ENCODE results near the gene MBD2.

Gene MBD2

DNA sequence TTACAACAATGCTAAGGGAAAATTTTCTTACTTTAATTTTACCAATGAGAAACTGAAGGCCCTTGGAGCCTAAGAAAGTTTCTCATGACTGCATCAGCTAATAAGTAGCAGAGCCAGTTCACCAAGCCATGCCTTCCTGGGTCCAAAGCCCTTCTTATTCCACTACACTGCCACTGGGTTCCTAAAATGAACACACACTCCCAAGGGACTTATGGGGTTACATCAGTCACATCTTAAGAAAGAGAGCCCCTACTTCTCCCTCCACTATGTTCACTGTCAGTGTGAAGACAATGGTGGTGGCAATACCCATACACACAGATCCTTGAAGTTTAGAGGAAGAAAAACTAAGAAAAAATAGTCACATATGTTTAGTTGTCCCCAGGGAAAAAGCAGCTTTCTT is 20.6 kb downstream of the MBD2 start:
- DNase-seq (ENCODE audit: low read depth in 2 of 3, low spot score in 1 of 3), result no peak

DNA sequence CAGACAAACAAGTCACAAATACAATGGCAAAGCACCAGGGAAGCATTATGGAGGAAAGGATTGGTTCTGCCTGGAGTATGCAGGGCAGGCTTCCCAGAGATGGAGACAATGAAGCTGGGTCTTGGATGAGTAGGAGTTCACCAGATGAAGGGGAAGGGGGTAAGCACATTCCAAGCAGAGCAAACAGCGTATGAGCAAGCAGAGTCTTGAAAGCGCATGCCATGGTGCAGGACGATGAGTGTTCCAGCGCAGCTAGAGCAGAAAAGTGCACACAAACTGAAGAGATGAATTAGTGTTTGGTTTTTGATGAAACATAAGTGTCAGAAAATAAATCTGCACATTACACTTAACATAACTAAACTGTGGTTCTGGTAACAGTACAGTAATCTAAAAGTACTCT is 21.6 kb downstream of the MBD2 start:
- DNase-seq (ENCODE audit: low read depth in 2 of 3, low spot score in 1 of 3), result no peak

DNA sequence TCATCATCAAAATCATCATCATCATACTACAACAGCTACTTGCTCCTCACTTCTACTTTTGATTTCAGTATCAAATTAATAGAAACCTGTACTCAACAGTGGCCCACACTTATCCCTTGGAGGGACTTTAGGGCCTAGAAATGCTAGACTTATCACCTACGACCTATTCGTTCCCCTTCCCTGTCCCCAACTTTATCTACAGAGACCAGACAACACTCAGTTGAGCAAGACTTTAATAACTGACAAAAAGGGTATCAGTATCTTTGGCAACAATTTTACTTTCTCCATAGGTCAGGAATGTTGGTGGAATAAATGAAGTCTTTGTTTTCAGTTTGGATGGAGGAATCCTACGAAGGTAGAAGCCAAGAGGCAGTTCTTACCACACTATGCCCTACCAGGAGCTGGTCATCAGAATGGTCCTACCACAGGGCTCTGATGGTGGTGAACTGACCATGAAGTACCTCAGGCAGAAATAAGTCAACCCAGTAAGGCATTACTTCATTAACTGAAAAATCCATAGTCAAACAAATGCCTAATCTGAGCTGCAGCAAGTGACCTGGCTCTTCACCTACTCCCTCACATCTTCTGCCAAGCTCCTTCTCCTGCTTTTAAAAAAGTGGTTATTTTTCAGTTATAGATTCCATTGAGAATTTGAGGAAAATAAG is 26.6 kb downstream of the MBD2 start:
- DNase-seq (ENCODE audit: low read depth in 2 of 3, low spot score in 1 of 3), result no peak

DNA sequence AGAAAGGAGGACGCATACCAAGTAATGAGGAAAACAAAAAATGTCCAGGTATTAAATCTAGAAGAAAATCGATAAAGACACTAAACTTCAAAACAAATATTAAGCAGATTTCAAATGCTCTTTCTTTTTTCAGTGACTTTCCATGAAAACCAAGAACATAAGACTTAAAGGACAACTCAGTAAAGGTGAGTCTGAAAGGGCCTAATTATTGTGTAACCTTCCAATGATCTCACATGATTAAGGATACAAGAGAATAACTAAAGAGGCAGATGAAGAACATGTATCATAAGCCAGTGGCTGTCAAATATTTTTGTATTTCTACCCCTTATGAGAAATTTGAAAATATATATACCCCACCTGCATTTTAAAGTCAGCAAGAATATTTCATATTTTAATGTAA is 30.7 kb downstream of the MBD2 start:
- no peak for DNase-seq (ENCODE audit: low read depth in 2 of 3, low spot score in 1 of 3)

DNA sequence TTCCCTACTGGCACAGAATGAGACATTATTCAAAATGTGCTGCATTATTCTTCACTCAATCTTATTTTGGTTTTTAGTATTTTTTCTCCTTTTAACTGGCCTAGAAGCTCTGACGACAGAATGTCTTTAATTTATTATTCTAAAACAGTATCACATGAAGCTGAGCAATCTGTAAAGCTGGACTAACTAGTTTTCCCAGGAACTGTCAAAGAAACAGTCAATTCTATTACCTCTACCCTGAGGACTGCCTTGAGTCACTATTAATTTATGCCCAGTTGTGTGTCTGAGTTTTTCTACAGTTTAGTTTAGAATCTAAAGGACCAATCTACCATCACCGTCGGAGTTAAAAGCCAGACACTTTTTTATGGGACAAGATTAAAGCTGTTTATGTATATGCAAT is 31.6 kb downstream of the MBD2 start:
- no peak for DNase-seq (ENCODE audit: low read depth in 2 of 3, low spot score in 1 of 3)

DNA sequence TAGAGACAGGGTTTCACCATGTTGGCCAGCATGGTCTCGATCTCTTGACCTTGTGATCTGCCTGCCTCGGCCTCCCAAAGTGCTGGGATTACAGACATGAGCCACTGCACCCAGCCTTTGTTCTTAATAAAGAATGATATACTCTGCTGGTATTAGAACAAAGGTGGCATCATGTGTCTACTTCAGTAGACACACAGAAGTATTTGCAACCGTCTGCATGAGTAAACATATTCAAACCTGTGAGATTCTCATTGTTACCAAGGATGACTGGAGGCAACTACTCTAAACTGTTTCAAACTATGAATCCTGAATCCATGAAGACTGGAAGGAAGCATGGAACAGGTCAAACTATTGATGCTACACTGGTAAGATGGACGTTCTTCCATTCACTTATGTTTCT is 32.1 kb downstream of the MBD2 start:
- DNase-seq (ENCODE audit: low read depth in 2 of 3, low spot score in 1 of 3), result no peak

DNA sequence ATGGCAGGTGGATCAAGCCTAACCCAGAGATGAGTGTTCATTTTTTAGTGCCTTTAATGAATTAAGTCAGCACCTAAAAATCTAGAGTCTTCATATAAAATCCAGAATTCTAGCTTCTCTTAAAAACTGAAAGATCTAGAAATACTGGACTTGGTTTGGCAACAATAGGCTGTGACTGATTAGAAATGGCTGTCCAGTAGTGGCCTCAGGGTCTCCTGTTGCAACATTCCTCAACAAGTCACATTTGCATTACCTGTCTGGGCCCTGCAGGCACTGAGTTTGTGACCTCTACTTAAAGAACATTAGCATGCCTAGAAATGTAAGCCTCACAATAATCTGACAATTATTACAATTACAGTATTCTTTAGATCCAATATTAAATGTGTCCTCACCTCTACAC is 33.1 kb downstream of the MBD2 start:
- DNase-seq (ENCODE audit: low read depth in 2 of 3, low spot score in 1 of 3), result no peak

DNA sequence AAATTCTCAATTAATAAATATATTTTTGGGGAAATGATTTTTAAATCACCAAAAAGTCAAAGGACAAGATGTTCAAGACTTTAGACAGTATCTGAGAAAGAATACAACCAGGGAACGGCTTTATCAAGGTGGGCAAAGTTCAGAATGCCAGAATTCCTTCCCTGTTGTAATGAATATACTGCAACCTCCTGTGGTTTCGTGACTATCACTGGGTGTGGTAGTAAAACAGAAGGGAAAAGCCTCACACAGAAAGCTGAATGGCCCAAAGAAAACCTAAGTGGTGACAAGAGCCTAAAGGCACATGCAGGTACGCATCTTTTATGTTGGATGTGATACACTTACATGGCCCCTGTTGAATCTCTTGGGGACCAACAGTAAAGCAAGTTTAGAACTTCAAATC is 37.1 kb downstream of the MBD2 start:
- no peak for DNase-seq (ENCODE audit: low read depth in 2 of 3, low spot score in 1 of 3)

DNA sequence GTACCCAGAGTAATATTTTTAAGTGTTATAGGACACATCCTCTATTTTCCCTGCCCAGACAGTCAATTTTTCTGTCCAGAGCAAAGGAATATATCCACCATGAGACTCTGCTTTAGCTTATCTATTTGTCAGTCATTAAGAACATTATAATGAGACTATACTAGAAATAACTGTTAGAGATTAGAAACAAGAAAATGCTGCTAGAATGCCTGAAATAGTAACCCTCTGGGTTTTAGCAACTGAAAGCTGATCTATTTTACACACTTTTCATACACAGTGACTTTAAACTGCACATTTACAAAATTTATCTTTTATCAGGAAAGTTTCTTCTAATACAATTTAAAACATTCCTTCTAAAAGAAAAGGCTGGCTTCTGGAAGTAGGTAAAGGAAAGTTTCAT is 39.6 kb downstream of the MBD2 start:
- no peak for DNase-seq (ENCODE audit: low read depth in 2 of 3, low spot score in 1 of 3)

DNA sequence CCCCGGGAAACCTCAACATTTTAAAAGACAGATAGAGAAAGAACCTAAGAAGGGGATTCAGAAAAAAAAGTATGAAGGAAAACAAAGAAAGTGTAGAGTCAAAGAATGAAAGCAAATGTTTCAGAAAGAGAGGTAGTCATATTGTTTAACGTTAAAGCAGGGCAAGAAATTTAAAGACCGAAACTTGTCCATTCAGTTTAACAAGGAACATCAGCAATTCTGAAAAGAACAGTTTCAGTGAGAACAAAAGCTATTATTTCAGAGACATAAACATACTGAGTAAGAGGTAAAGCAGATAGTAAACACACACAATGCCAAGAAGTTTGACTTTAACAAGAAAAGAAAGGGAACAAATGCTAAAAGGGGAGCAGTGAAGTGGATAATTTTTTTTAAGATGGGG is 41.1 kb downstream of the MBD2 start:
- no peak for DNase-seq (ENCODE audit: low read depth in 2 of 3, low spot score in 1 of 3)

DNA sequence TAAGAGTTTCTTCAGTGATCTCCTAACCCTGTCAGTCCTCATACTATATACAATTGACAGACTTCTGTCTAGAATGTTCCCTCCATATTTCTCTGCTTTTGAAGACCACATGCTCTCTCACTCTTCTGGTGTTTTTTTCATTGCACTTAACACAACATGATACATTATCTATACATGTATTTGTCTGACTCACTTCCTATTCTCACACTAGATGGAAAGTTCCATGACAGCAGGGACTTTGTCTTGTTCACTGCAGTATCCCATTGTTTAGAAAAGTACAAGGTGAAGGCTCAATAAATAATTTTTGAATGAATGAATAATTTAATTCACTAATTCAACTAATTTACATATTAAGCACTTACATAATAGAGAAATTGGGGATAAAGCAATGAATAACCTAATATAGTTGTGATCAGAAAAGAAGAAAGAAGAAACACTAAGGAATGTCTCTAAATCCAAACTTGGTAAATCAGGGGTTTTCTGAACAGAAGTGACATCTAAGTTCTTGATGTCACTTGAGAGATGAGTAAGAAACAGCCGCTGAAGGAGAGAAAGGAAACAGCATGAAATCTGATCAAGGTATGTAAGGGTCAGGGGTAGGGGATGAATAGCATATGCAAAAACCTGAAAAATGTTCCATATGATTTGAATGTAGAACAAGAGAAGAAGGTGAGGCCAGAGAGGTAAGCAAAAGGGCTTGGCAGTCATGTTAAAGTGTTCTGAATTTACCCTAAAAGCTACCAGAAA is 42.4 kb downstream of the MBD2 start:
- DNase-seq (ENCODE audit: low read depth in 2 of 3, low spot score in 1 of 3), result peak in 1 of 3 donors; percentile 53

DNA sequence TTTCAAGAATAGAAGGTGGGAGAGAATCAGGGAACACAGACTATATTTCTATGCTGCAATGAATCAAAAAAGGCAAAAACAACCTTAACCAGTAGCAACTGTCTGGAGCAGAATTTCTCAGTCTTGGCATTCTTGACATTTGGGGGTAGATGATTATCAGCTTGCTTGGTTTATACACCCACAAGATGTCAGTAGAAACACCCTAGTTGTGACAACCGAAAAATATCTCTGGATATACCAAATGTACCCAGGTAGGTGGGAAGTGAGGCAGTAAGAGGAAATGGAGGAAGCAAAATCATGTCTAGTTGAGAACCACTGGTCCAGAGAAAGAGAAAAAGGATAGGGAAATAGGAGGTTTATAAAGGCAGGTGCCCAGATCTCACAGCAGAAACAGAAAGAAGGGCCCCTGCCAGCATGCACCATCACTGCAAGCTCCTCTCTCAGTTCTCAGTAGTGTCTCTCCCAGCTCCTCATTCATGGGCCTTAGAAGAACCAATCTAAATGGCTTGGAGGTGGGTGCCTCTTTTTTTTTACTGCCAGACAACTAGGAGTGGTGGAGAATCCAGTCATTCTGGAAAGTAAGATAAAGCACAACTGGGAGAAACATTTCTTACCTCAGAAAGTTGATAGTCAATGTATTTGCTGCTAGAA is 50.4 kb downstream of the MBD2 start:
- DNase-seq (ENCODE audit: low read depth in 2 of 3, low spot score in 1 of 3), result no peak

DNA sequence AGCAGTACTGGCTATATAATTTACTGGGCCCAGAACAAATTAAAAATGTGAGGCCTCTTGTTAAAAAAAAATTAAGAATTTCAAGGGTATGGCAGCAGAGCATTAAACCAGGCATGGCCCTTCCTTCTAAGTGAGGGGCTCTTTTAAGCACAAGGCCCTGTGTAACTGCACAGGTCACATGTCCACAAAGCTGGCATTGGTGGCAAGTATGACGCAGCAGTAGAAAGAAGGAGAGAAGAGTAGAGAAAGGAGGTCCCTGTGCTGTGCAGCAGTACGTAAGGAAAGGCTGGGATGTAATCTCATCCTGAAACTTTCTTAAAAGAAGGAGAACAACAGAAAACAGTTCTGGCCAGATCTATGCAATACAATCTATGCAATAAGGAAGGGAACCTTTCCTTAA is 51.2 kb downstream of the MBD2 start:
- DNase-seq (ENCODE audit: low read depth in 2 of 3, low spot score in 1 of 3), result no peak

DNA sequence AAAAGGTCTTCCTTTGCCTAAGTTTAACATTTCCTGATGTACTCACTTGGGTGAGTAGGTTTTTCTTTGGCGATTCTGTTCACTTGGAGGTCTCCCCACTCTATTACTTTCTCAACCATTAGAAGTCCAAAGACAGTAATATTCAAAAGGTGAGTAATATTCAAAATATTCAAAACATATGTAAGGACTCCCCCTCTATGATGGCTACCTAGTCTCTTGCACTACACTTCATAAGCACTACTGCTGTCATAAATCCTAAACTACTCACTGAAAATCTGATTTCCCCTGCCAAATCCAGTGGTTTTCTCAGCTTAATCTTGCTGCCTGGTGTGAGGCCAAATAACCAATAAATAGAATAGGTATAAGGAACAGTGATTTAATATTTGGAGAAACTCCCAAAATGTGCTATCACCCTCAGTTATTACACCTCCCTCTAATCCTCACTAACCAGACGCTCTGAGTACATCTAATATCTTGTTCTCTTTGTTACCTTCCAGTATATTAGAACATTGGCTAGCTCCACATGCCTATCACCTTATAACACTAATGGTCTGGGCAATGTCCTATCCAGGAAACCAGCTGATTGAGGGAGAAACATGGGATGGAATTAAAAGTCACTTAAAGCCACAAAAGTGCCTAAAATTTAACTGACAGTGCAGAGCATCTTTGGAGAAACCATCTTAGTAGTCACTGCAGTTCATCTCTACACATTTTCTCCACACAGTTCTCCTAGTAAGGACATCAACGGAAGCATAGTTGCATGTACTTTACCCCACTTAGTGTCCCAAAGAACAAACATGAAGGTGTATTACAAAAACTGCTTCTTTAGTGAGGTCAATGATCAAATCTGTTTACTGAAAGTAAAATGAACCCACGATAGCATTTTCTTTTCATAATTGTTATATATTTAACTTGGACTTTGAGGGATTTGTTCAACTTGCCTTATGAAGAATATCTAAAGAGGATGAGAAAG is 54.8 kb downstream of the MBD2 start:
- no peak for DNase-seq (ENCODE audit: low read depth in 2 of 3, low spot score in 1 of 3)

DNA sequence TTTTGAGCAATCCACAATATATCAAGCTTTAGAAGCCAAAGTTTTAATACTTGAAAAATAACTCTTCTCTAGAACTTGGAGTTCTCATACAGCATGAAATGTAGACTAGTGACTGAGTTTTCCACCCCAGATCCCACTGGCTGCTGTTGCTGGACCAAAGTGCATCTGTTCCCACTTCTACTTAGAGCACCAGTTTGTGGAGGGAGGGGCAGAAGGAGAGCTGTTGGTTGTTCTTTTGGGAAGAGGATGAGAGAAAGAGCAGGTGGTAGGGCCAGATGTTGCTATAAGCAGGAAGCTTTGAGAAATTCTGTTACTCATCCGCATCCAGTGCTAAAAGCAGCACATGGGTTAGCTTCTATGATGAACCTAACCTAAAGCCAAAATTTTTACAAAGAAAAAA is 59.0 kb downstream of the MBD2 start:
- no peak for DNase-seq (ENCODE audit: low read depth in 2 of 3, low spot score in 1 of 3)

DNA sequence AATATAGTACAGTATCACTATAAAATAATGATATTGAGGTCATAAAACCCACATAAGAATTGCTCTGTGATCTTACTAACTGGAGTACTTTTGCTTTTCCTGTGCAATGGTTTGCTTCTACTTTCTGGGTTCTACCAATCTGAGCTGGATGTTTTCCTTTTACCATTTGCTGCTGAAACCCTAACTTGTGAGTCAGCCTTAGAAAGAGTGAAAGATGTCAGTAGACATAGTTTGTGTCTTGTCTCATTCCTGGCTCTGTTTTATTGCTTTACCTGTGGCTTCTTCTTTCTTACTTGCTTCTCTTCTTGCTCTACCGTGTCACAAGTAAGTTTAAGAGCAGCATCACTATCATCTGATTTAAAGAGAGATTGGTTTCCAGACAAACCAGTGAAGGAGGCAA is 61.0 kb downstream of the MBD2 start:
- no peak for DNase-seq (ENCODE audit: low read depth in 2 of 3, low spot score in 1 of 3)

DNA sequence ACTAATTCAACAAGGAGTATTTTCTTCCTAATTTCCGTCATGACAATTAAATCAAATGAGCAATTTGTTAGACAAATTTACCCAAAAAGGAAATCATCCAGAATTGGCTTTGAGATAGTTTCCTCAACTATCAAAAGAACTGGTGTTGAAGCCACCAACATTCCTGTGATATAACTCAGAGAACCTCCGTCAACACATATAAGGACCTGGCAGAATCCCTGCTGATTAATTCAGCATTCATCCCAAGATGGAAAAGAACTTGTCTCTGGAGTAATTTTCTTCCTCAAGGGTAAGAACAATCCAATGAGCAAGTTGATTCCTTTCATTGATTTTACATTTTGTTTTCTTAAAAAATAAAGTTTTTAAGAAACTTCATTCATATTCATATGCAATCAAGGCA is 62.0 kb downstream of the MBD2 start:
- no peak for DNase-seq (ENCODE audit: low read depth in 2 of 3, low spot score in 1 of 3)

DNA sequence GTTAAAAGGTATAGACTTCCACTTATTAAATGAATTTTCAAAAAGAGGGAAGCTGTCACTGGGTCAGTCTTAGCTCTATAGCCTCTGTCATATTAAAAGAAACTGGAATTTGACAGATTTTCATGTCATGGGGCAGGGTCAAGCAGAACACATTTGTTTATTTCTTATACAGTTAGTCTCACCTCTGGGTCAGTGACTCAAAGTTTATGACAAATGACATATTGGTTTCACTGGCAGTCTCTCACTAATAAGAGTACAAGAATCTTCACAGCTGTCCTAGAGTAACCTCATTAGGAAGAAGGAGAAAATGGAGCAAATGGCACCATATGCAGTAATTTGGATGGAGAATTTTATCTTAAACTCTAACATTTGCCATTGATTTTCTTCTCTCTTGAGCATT is 63.2 kb downstream of the MBD2 start:
- DNase-seq (ENCODE audit: low read depth in 2 of 3, low spot score in 1 of 3), result no peak

DNA sequence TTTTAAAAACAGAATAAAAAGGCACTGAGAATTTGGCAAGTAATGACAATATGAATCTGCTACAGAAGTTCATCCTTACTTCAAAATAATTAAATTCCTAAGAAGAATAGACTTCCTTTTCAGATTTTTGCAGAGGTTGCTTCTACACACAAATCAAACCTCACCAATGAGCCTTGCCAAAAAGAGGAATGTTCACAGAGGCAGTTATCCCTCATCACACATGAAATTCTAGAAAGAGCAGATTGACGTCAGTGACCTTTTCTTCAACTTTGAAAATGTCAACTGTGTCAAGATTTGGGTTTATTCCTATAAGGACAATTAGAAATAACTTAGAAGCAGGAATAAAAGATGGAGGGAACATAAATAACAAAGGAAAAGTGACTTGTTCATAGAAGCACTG is 64.6 kb downstream of the MBD2 start:
- no peak for DNase-seq (ENCODE audit: low read depth in 2 of 3, low spot score in 1 of 3)

DNA sequence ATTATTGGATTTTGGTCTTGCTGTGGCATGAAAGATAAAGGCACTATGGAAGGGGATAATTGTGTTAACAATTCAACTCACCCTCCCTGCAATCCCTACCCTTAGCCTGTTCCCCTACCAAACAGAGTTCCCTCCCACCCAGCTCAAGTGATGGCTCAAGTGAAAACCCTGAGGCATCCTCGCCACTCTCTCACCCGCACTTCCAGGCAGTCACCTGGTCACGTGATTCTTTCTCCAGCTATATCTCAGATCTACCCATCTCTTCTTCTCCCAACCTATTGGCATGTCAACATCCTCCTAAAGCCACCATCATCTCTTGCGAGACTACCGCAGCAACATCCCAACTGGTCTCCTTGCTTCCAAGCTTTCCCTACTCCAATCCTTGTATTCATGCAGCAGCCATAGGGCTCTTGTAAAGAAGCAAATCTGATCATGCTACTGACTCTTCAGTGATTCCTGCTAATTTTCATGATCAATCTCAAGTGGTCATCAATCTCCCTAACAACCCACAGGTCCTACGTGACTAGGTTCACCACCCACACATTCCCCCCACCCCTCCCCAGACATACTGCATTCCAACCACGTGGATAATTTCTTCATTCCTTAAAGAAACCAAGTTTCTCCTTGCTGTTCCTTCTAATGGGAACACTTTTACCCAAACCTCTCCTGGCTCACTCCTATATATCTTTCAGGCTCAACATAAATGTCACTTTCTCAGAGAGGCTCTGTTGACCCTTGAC is 66.7 kb downstream of the MBD2 start:
- DNase-seq (ENCODE audit: low read depth in 2 of 3, low spot score in 1 of 3), result no peak

DNA sequence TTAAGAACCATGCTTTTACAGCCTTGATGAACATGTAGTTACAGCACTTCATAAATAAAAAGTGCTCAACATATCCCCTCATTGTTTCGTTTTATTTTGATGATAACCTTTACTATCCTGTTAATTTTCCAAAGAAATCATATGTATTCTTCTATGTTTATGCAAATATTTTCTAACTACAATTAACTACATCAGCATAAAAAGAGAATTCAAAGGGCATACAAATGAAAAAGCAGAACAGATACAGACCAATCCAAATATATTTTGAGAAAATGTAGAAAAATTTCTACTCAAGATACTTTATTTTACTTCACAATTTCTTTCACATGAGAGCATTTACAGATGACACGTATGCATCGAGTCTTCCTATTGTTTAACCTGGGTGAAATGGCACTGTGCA is 69.1 kb downstream of the MBD2 start:
- DNase-seq (ENCODE audit: low read depth in 2 of 3, low spot score in 1 of 3), result no peak

All from stimulated activated CD4-positive, alpha-beta T cell treated with anti-CD3 and anti-CD28 coated beads, Interleukin-12 subunit alpha, Interleukin-12 subunit beta, amount 100 ng/mL, for 48 hours (primary cell).